Suprapubic skin (tissue), 4 donors: ENCODE data around the gene FTSJ1. TPM values are rescaled to one million over a fixed set of nuclear protein-coding genes. Genes with fewer than 3 reads are reported as not detected.

Experiments
- DNase-seq, 2 donors: peaks; one replicate each; pipeline ENCODE4 v3.0.0-alpha.2; 2019; ENCODE audit warnings: low spot score in 2 of 2
- H3K27ac ChIP-seq: fragments of 200-600 bp; sonication (generic); one replicate; pipeline ENCODE4 v1.5.1; 2019
- H3K27me3 ChIP-seq: fragments of 200-600 bp; sonication (generic); one replicate; pipeline ENCODE4 v1.5.1; 2019
- H3K36me3 ChIP-seq: fragments of 200-600 bp; sonication (generic); one replicate; pipeline ENCODE4 v1.5.1; 2019
- H3K4me1 ChIP-seq: fragments of 200-600 bp; sonication (generic); one replicate; pipeline ENCODE4 v1.5.1; 2019
- H3K4me3 ChIP-seq: fragments of 200-600 bp; sonication (generic); one replicate; pipeline ENCODE4 v1.5.1; 2019; ENCODE audit warnings: mild to moderate bottlenecking
- H3K9me3 ChIP-seq: fragments of 200-600 bp; sonication (generic); one replicate; pipeline ENCODE4 v1.5.1; 2019
- EP300 ChIP-seq: sonication (generic); formaldehyde crosslinking; IDR thresholded peaks from one replicate; pipeline ENCODE4 v1.6.1; 2017; ENCODE audit warnings: antibody characterized with exemption
- POLR2A ChIP-seq, 2 donors: fragments of 450-650 bp; IDR thresholded peaks; one replicate each; pipeline ENCODE4 v1.6.1; 2017; ENCODE audit warnings: antibody characterized with exemption in 2 of 2, mild to moderate bottlenecking in 2 of 2, moderate library complexity in 2 of 2
- POLR2AphosphoS5 ChIP-seq, 3 donors: sonication (generic); formaldehyde crosslinking; IDR thresholded peaks; one replicate each; pipeline ENCODE4 v1.6.1; 2017; ENCODE audit warnings: antibody characterized with exemption in 3 of 3
- WGBS: methylation state at CpG from one replicate; pipeline ENCODE4 v1.1.5; 2018; 5-methylcytosine and 5-hydroxymethylcytosine counted together
- total RNA-seq, 4 donors: library from RNA; depleted of rRNA; stranded (reverse); fragments of >200 nt; gene quantifications; one replicate each; pipeline ENCODE4 v1.1.0, GENCODE V29; 2016
- TF ChIP-seq, protein P1 (sequence below), 2 donors: fragments of 200-600 bp in 1 of 2; fragments of 450-650 bp in 1 of 2; sonication (generic) in 1 of 2; IDR thresholded peaks; one replicate each; pipeline ENCODE4 v1.5.1; 2016 to 2019; ENCODE audit warnings: antibody characterized with exemption in 2 of 2, mild to moderate bottlenecking in 1 of 2, moderate library complexity in 1 of 2

Gene FTSJ1
- total RNA-seq, 4 donors from 2014 or later = 27.8 to 54.3 (median 47.9) TPM

DNA sequence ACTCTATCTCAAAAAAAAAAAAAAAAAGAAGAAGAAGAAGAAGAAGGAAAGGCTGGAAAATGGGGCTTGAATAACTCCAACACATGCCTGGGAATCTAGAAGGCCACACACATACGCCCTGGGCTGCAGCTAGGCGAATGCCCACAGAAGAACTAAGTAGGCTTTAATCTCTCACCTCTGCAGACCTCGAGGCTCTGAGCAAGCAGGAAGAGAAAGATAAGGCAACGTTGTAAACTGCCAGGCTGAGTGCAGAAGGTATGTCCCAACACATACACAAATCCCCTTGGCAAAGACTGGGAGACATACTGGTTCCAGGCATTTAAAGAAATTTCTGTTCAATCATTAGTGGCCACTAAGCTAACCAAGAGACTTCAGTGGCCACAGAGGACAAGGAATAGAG is 24.3 kb upstream of the FTSJ1 start:
- TF ChIP-seq, protein P1, sequence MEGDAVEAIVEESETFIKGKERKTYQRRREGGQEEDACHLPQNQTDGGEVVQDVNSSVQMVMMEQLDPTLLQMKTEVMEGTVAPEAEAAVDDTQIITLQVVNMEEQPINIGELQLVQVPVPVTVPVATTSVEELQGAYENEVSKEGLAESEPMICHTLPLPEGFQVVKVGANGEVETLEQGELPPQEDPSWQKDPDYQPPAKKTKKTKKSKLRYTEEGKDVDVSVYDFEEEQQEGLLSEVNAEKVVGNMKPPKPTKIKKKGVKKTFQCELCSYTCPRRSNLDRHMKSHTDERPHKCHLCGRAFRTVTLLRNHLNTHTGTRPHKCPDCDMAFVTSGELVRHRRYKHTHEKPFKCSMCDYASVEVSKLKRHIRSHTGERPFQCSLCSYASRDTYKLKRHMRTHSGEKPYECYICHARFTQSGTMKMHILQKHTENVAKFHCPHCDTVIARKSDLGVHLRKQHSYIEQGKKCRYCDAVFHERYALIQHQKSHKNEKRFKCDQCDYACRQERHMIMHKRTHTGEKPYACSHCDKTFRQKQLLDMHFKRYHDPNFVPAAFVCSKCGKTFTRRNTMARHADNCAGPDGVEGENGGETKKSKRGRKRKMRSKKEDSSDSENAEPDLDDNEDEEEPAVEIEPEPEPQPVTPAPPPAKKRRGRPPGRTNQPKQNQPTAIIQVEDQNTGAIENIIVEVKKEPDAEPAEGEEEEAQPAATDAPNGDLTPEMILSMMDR (IDR thresholded peaks at IDR 0.05) = no peak
- TF ChIP-seq EP300 (no peak), POLR2A (IDR thresholded peaks at IDR 0.05) (no peak), POLR2AphosphoS5 (IDR thresholded peaks at IDR 0.05) (no peak)
- Histone ChIP-seq H3K9me3 (no peaks in the 10 kb centered on the region), H3K27me3 (no peaks in the 10 kb centered on the region), H3K4me3 (no peak overlapping the region), H3K27ac (no peak overlapping the region), H3K36me3 (no peaks in the 10 kb centered on the region), H3K4me1 (no peaks in the 10 kb centered on the region)
- no peak for DNase-seq
- 48% methylated on average over 4 of the region's 4 CpGs for WGBS

- Histone ChIP-seq H3K27ac (no peak overlapping the region), H3K4me3 (no peak overlapping the region), H3K27me3 (no peaks in the 10 kb centered on the region), H3K36me3 (no peaks in the 10 kb centered on the region), H3K4me1 (no peaks in the 10 kb centered on the region), H3K9me3 (no peaks in the 10 kb centered on the region)
- TF ChIP-seq POLR2AphosphoS5 (IDR thresholded peaks at IDR 0.05) (no peak), POLR2A (IDR thresholded peaks at IDR 0.05) (no peak)
- 83% methylated on average over 6 of the region's 6 CpGs for WGBS
- DNase-seq = no peak
Observed at GRCh38 chrX:48456628-48457331, 19.2 kb upstream of the FTSJ1 start.

- no peak for TF ChIP-seq POLR2A (IDR thresholded peaks at IDR 0.05)
- TF ChIP-seq EP300 = no peak
- TF ChIP-seq, protein P1 (IDR thresholded peaks at IDR 0.05) = no peak
- no peak for TF ChIP-seq POLR2AphosphoS5 (IDR thresholded peaks at IDR 0.05)
- no peaks in the 10 kb centered on the region for H3K27me3 ChIP-seq
- H3K4me3 ChIP-seq = no peak overlapping the region
- 68% methylated on average over 4 of the region's 6 CpGs for whole genome bisulfite sequencing
- no peaks in the 10 kb centered on the region for H3K9me3 ChIP-seq
- no peaks in the 10 kb centered on the region for H3K36me3 ChIP-seq
- no peak overlapping the region for H3K27ac ChIP-seq
- no peak for DNase-seq
- H3K4me1 ChIP-seq = no peaks in the 10 kb centered on the region
Observed at GRCh38 chrX:48458711-48459110, 17.3 kb upstream of the FTSJ1 start.

- Histone ChIP-seq H3K36me3 (no peaks in the 10 kb centered on the region), H3K4me1 (no peaks in the 10 kb centered on the region), H3K4me3 (no peak overlapping the region), H3K9me3 (no peaks in the 10 kb centered on the region), H3K27me3 (no peaks in the 10 kb centered on the region), H3K27ac (no peak overlapping the region)
- 91% methylated on average over 6 of the region's 6 CpGs for WGBS
- no peak for DNase-seq
- TF ChIP-seq POLR2A (IDR thresholded peaks at IDR 0.05) (no peak), POLR2AphosphoS5 (IDR thresholded peaks at IDR 0.05) (no peak), EP300 (no peak)
- TF ChIP-seq, protein P1 (IDR thresholded peaks at IDR 0.05) = no peak
Observed at GRCh38 chrX:48459483-48459882, 16.5 kb upstream of the FTSJ1 start.

- no peak for TF ChIP-seq POLR2A (IDR thresholded peaks at IDR 0.05)
- TF ChIP-seq EP300 = no peak
- TF ChIP-seq POLR2AphosphoS5 (IDR thresholded peaks at IDR 0.05) = no peak
- TF ChIP-seq, protein P1 (IDR thresholded peaks at IDR 0.05) = no peak
- no peaks in the 10 kb centered on the region for H3K4me1 ChIP-seq
- H3K36me3 ChIP-seq = no peaks in the 10 kb centered on the region
- no peaks in the 10 kb centered on the region for H3K9me3 ChIP-seq
- H3K27me3 ChIP-seq = no peaks in the 10 kb centered on the region
- H3K4me3 ChIP-seq = no peak overlapping the region
- no peak overlapping the region for H3K27ac ChIP-seq
- WGBS = 86% methylated on average over 3 of the region's 3 CpGs
- no peak for DNase-seq
Observed at GRCh38 chrX:48460031-48460430, 16.0 kb upstream of the FTSJ1 start.
